ENCODE data around the gene ELP5.

ELP5 gene

DNA sequence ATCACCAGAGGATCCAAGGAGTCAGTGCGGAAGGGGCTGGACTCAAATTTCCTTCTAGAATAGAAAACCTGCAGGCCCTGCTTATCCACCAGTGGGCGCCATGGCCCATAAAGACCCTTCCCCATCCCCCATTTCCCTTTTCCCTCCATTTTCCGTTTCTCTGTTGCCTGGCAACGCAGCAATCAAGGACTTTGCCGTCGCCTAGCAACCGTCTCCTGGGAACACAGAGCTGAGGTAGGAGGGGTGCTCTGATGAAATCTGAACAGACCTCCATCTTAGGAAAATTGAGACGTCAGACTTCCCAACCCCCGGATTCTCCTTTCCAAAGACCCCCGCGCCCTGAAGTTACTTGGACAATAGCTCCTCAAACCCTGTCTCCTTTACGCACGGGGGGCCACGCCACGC is 38.1 kb upstream of the ELP5 start:
- Histone ChIP-seq H3K4me1 (ENCODE audit: control insufficient read depth, low read length) (peaks cover 49% of the 10 kb centered on the region), H3K27ac (ENCODE audit: low read depth, low read length) (peak overlapping the region; percentile 28)

DNA sequence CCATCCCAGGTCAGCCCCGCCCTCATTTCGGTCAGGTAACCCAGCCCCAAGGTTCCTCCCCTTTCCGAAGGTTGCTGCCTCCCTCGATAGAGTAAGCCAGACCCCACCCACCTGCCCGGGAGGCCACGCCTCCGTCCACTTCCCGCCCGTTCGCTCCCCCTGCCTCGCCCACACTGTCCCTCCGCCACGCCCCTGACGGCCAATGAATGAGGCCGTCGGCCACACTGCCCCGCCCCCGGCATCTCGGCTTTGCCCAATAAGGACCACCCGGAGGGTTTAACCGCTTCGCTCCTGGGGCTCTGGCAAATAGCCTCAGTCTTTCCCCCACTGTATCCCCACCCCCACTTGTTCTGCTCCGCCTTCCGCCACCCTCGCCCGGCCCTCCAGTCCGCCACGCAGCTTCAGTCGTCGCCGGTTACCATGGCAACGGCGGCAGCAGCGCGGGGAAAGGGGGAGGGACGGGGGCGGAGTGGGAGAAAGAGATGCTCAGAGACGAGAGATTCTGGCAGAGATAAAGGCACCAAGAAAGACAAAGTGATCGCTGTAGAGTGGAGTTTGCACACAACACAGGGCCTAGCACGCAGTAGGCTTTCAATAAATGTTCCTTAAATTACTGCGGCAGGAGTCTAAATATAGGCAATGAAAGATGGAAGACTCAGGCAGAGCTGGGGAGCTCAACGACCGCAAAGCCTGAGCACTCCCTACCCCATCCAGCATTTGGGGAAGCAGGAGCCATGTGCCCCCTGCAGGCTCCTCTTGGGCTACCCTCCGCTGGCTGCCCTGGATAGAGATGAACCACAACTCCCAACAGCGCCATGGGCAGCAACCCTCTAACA is 37.5 kb upstream of the ELP5 start:
- Histone ChIP-seq H4K20me1 (ENCODE audit: control insufficient read depth, insufficient read depth, low read depth, low read length) (no peaks in the 10 kb centered on the region; the same call in 1 of the 2 replicates), H3K36me3 (ENCODE audit: control insufficient read depth, low read length) (no peaks in the 10 kb centered on the region), H3K9me2 (replicated peaks; ENCODE audit: control insufficient read depth, low read length) (no peaks in the 10 kb centered on the region), H3K9me3 (ENCODE audit: control insufficient read depth, insufficient read depth, low read length) (no peaks in the 10 kb centered on the region), H3F3A (ENCODE audit: control insufficient read depth, insufficient read depth) (peaks cover 12% of the 10 kb centered on the region), H3K4me1 (ENCODE audit: control insufficient read depth, low read length) (peaks cover 55% of the 10 kb centered on the region), H3K27me3 (ENCODE audit: control insufficient read depth, low read length) (no peaks in the 10 kb centered on the region), H3K4me3 (ENCODE audit: low read length) (peak overlapping the region; percentile 73), H3K79me2 (ENCODE audit: control insufficient read depth, low read length) (peaks cover 42% of the 10 kb centered on the region), H3K4me2 (ENCODE audit: low read length) (peak overlapping the region; percentile 83), H3K27ac (ENCODE audit: low read depth, low read length) (peak overlapping the region; percentile 44)
- TF ChIP-seq EZH2phosphoT487 (IDR thresholded peaks at IDR 0.05; ENCODE audit: borderline replicate concordance, low read length), result no peak
- TF ChIP-seq, protein P1, sequence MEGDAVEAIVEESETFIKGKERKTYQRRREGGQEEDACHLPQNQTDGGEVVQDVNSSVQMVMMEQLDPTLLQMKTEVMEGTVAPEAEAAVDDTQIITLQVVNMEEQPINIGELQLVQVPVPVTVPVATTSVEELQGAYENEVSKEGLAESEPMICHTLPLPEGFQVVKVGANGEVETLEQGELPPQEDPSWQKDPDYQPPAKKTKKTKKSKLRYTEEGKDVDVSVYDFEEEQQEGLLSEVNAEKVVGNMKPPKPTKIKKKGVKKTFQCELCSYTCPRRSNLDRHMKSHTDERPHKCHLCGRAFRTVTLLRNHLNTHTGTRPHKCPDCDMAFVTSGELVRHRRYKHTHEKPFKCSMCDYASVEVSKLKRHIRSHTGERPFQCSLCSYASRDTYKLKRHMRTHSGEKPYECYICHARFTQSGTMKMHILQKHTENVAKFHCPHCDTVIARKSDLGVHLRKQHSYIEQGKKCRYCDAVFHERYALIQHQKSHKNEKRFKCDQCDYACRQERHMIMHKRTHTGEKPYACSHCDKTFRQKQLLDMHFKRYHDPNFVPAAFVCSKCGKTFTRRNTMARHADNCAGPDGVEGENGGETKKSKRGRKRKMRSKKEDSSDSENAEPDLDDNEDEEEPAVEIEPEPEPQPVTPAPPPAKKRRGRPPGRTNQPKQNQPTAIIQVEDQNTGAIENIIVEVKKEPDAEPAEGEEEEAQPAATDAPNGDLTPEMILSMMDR (IDR thresholded peaks at IDR 0.05; ENCODE audit: low read depth, low read length, poor library complexity, severe bottlenecking), result peak; percentile 66

More for the DNA sequence above, 38.1 kb upstream of the ELP5 start:
- Histone ChIP-seq H3K4me3 (ENCODE audit: low read length) (peak overlapping the region; percentile 72), H3K27me3 (ENCODE audit: control insufficient read depth, low read length) (no peaks in the 10 kb centered on the region), H4K20me1 (ENCODE audit: control insufficient read depth, insufficient read depth, low read depth, low read length) (no peaks in the 10 kb centered on the region; the same call in 1 of the 2 replicates), H3K9me2 (replicated peaks; ENCODE audit: control insufficient read depth, low read length) (no peaks in the 10 kb centered on the region), H3F3A (ENCODE audit: control insufficient read depth, insufficient read depth) (peaks cover 11% of the 10 kb centered on the region), H3K4me2 (ENCODE audit: low read length) (peak overlapping the region; percentile 83), H3K36me3 (ENCODE audit: control insufficient read depth, low read length) (no peaks in the 10 kb centered on the region), H3K9me3 (ENCODE audit: control insufficient read depth, insufficient read depth, low read length) (no peaks in the 10 kb centered on the region), H3K79me2 (ENCODE audit: control insufficient read depth, low read length) (peaks cover 44% of the 10 kb centered on the region)
- TF ChIP-seq, protein P1 (IDR thresholded peaks at IDR 0.05; ENCODE audit: low read depth, low read length, poor library complexity, severe bottlenecking), result peak; percentile 87
- TF ChIP-seq EZH2phosphoT487 (IDR thresholded peaks at IDR 0.05; ENCODE audit: borderline replicate concordance, low read length), result no peak

DNA sequence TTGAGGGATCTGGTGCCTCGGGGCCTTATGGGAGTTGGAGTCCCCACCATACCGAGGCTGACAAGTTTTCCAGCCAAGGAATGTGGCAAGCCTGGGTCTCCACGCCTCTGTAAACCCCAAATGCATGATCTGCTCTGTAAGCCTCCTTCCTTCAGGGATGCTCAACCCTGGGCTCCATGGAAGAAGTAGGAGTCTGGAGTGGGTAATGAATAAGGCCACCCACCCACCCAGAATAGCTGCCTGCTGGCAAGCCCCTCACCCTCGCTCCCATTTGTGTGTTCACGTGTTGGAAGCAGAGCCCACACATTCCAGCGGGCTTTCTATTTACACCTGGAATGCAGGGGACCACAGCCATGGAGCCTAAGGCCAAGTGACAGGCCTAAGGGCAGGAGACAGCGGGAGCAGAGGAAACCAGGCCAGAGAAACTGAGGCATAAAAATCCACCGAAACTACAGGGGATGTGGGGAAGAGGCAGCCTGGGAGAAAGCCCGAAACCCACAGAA is 36.8 kb upstream of the ELP5 start:
- peak overlapping the region; percentile 82 for H3K4me2 ChIP-seq (ENCODE audit: low read length)
- peak overlapping the region; percentile 44 for H3K27ac ChIP-seq (ENCODE audit: low read depth, low read length)
- H3K27me3 ChIP-seq (ENCODE audit: control insufficient read depth, low read length), result no peaks in the 10 kb centered on the region
- no peaks in the 10 kb centered on the region for H3K9me2 ChIP-seq (replicated peaks; ENCODE audit: control insufficient read depth, low read length)
- H3K4me1 ChIP-seq (ENCODE audit: control insufficient read depth, low read length), result peaks cover 56% of the 10 kb centered on the region
- no peaks in the 10 kb centered on the region for H3K9me3 ChIP-seq (ENCODE audit: control insufficient read depth, insufficient read depth, low read length)
- H3F3A ChIP-seq (ENCODE audit: control insufficient read depth, insufficient read depth), result peaks cover 11% of the 10 kb centered on the region
- H3K79me2 ChIP-seq (ENCODE audit: control insufficient read depth, low read length), result peaks cover 44% of the 10 kb centered on the region
- TF ChIP-seq EZH2phosphoT487 (IDR thresholded peaks at IDR 0.05; ENCODE audit: borderline replicate concordance, low read length), result no peak
- TF ChIP-seq, protein P1 (IDR thresholded peaks at IDR 0.05; ENCODE audit: low read depth, low read length, poor library complexity, severe bottlenecking), result no peak
- no peaks in the 10 kb centered on the region; the same call in 1 of the 2 replicates for H4K20me1 ChIP-seq (ENCODE audit: control insufficient read depth, insufficient read depth, low read depth, low read length)
- peak overlapping the region; percentile 73 for H3K4me3 ChIP-seq (ENCODE audit: low read length)
- H3K36me3 ChIP-seq (ENCODE audit: control insufficient read depth, low read length), result no peaks in the 10 kb centered on the region

Measured in DOHH2 (cell line).